Upper lobe of left lung (tissue), 6 donors: ENCODE data around the gene MOK. TPM values are rescaled to one million over a fixed set of nuclear protein-coding genes. Genes with fewer than 3 reads are reported as not detected.

Experiments used
- ATAC-seq, 2 donors: fragments of 200-7000 bp; cut with Tn5 transposase; one replicate each; pipeline ENCODE4 v1.9.1; 2022; ENCODE audit warnings: mild to moderate bottlenecking in 2 of 2, moderate library complexity in 2 of 2; ENCODE audit not compliant: low FRiP score in 2 of 2
- DNase-seq, 2 donors: peaks; one replicate each; pipeline ENCODE4 v3.0.0-alpha.2; 2019 to 2020
- H3K27ac ChIP-seq, 4 donors: fragments of 200-600 bp; sonication (generic); one replicate each; pipeline ENCODE4 v1.5.1; 2016 to 2019
- H3K27me3 ChIP-seq, 4 donors: fragments of 200-600 bp; sonication (generic); one replicate each; pipeline ENCODE4 v1.5.1; 2017 to 2019
- H3K36me3 ChIP-seq, 4 donors: fragments of 200-600 bp; sonication (generic); one replicate each; pipeline ENCODE4 v1.5.1; 2016 to 2019
- H3K4me1 ChIP-seq, 4 donors: fragments of 200-600 bp; sonication (generic); one replicate each; pipeline ENCODE4 v1.5.1; 2018 to 2019
- H3K4me3 ChIP-seq, 4 donors: fragments of 200-600 bp; sonication (generic); one replicate each; pipeline ENCODE4 v1.5.1; 2017 to 2019; ENCODE audit warnings: mild to moderate bottlenecking in 2 of 4, moderate library complexity in 1 of 4
- H3K9me3 ChIP-seq, 4 donors: fragments of 200-600 bp; sonication (generic); one replicate each; pipeline ENCODE4 v1.5.1; 2018 to 2019
- CTCF ChIP-seq, 6 experiments: fragments of 450-650 bp in 4 of 6; fragments of 200-600 bp in 2 of 6; sonication (generic) in 2 of 6; IDR thresholded peaks; one replicate each; pipeline ENCODE4 v1.5.1; 2016 to 2019; ENCODE audit warnings: antibody characterized with exemption in 6 of 6
- EP300 ChIP-seq, 4 donors: sonication (generic); formaldehyde crosslinking; IDR thresholded peaks; one replicate each; pipeline ENCODE4 v1.5.1; 2017; ENCODE audit warnings: antibody characterized with exemption in 4 of 4, control low read depth in 2 of 4
- POLR2A ChIP-seq, 4 donors: fragments of 450-650 bp; IDR thresholded peaks; one replicate each; pipeline ENCODE4 v1.5.1; 2016 to 2017; ENCODE audit warnings: antibody characterized with exemption in 4 of 4, mild to moderate bottlenecking in 2 of 4
- POLR2AphosphoS5 ChIP-seq, 2 donors: sonication (generic); formaldehyde crosslinking; IDR thresholded peaks; one replicate each; pipeline ENCODE4 v1.5.1; 2017; ENCODE audit warnings: antibody characterized with exemption in 2 of 2
- WGBS, 2 donors: methylation state at CpG; one replicate each; pipeline ENCODE4 v1.1.5; 2017 to 2018; 5-methylcytosine and 5-hydroxymethylcytosine counted together
- total RNA-seq, 6 donors: library from RNA; depleted of rRNA in 4 of 6; stranded (reverse); fragments of >200 nt in 4 of 6; gene quantifications; one replicate each; pipeline versions ENCODE4 v1.1.0 to v1.2.1, GENCODE V29; 2016 to 2021
- donor health status: DM: no; HTN: no; CAD: no; lungs with moderate emphysema.
- donor health status: DM: no; HTN: yes; CAD: no; lungs with severe emphysema.

MOK gene
- total RNA-seq, 6 donors from 2014 or later, result 8.8 to 66.0 (median 29.4) TPM

- peaks cover 25 to 48% (median 30%) of the 10 kb centered on the region in 4 donors for H3K4me1 ChIP-seq
- H3K27ac ChIP-seq, result peak overlapping the region; percentile 91 to 98 (median 94)
- ATAC-seq, result no peak
- peak in 1 of 2 donors; percentile 32 for DNase-seq
- no peaks in the 10 kb centered on the region for H3K36me3 ChIP-seq
- peak overlapping the region; percentile 60 to 93 (median 80) for H3K4me3 ChIP-seq
- no peaks in the 10 kb centered on the region for H3K27me3 ChIP-seq
- TF ChIP-seq EP300 (IDR thresholded peaks at IDR 0.05), result no peak
- TF ChIP-seq POLR2AphosphoS5 (IDR thresholded peaks at IDR 0.05), result no peak
- peak in 1 of 4 donors; percentile 37 for TF ChIP-seq POLR2A (IDR thresholded peaks at IDR 0.05)
- no peak for TF ChIP-seq CTCF (IDR thresholded peaks at IDR 0.05)
- no peaks in the 10 kb centered on the region for H3K9me3 ChIP-seq
- WGBS, 2 donors, result 11 to 16% methylated on average over 10 to 18 of the region's 30 CpGs
Measured at GRCh38 chr14:102320033-102320660, 15.2 kb upstream of the MOK start.

- H3K27ac ChIP-seq, result peak within 1 kb of the TSS; percentile 91 to 98 (median 94)
- H3K36me3 ChIP-seq, result no peaks in the 10 kb centered on the region
- no peaks in the 10 kb centered on the region for H3K27me3 ChIP-seq
- H3K4me1 ChIP-seq, result peaks cover 28 to 53% (median 33%) of the 10 kb centered on the region in 4 donors
- ATAC-seq, result peak; percentile 85 to 88
- H3K9me3 ChIP-seq, result no peaks in the 10 kb centered on the region
- peak; percentile 94 to 99 for DNase-seq
- TF ChIP-seq EP300 (IDR thresholded peaks at IDR 0.05) (peak in 1 of 4 donors; percentile 23), CTCF (IDR thresholded peaks at IDR 0.05) (peak in 2 of 6 experiments; percentile 29 to 38), POLR2AphosphoS5 (IDR thresholded peaks at IDR 0.05) (peak; percentile 78), POLR2A (IDR thresholded peaks at IDR 0.05) (peak in 2 of 4 donors; percentile 51 to 65)
- peak within 1 kb of the TSS; percentile 60 to 93 (median 80) for H3K4me3 ChIP-seq
- WGBS, 2 donors, result 2% methylated on average over 12 to 16 of the region's 71 CpGs
Measured at GRCh38 chr14:102319351-102320032, 14.5 kb upstream of the MOK start, which contains the start of gene ZNF839. TSS of gene ZNF839 (plus strand) at chr14:102319746. CDS start at chr14:102319766, 20 bp downstream.

- no peak for DNase-seq
- WGBS, 2 donors, result 62 to 66% methylated on average over 15 of the region's 15 CpGs
- H3K4me1 ChIP-seq, result peaks cover 31 to 56% (median 36%) of the 10 kb centered on the region in 4 donors
Measured at GRCh38 chr14:102318781-102319276, 13.9 kb upstream of the MOK start.

GRCh38 chr14:102317564-102318248 is 12.7 kb upstream of the MOK start:
- peak overlapping the region; percentile 72 to 87 (median 78) for H3K27ac ChIP-seq
- H3K9me3 ChIP-seq, result no peaks in the 10 kb centered on the region
- WGBS, 2 donors, result 46 to 47% methylated on average over 12 of the region's 12 CpGs
- H3K36me3 ChIP-seq, result no peaks in the 10 kb centered on the region
- peak overlapping the region; percentile 33 to 66 (median 50) for H3K4me3 ChIP-seq
- ATAC-seq (no peak), DNase-seq (no peak)
- no peak for TF ChIP-seq POLR2AphosphoS5 (IDR thresholded peaks at IDR 0.05)
- TF ChIP-seq POLR2A (IDR thresholded peaks at IDR 0.05), result no peak
- TF ChIP-seq EP300 (IDR thresholded peaks at IDR 0.05), result no peak
- TF ChIP-seq CTCF (IDR thresholded peaks at IDR 0.05), result no peak
- no peaks in the 10 kb centered on the region for H3K27me3 ChIP-seq
- peaks cover 35 to 53% (median 40%) of the 10 kb centered on the region in 4 donors for H3K4me1 ChIP-seq

More at GRCh38 chr14:102318781-102319276, 13.9 kb upstream of the MOK start:
- no peaks in the 10 kb centered on the region for H3K27me3 ChIP-seq
- no peak for TF ChIP-seq POLR2A (IDR thresholded peaks at IDR 0.05)
- TF ChIP-seq POLR2AphosphoS5 (IDR thresholded peaks at IDR 0.05), result no peak
- TF ChIP-seq EP300 (IDR thresholded peaks at IDR 0.05), result no peak
- peak overlapping the region; percentile 33 to 93 (median 80) for H3K4me3 ChIP-seq
- H3K9me3 ChIP-seq, result no peaks in the 10 kb centered on the region
- H3K27ac ChIP-seq, result peak overlapping the region; percentile 91 to 98 (median 94)
- no peaks in the 10 kb centered on the region for H3K36me3 ChIP-seq
- ATAC-seq, result no peak
